ENCODE results near the gene FGGY.

- TF ChIP-seq POLR2A (IDR thresholded peaks at IDR 0.05) (no peak), CTCF (IDR thresholded peaks at IDR 0.05) (no peak)
These were observed 434.7 kb downstream of the FGGY start for GRCh38 chr1:59731591-59731990.
